HEK293 (cell line): ENCODE results near the gene KCTD2.

Source experiments
- CTCF ChIA-PET: fragments of 350-600 bp; formaldehyde crosslinking; extraction: SDS; loops from one replicate; lab custom pipeline; 2021; ENCODE audit warnings: antibody characterized with exemption; lab: Yijun Ruan, JAX
- POLR2A ChIA-PET: fragments of 300-600 bp; formaldehyde crosslinking; extraction: SDS; loops from one replicate; lab custom pipeline; 2020; ENCODE audit warnings: antibody characterized with exemption, inconsistent platforms; lab: Yijun Ruan, JAX
- H3K27ac ChIP-seq: fragments of 200-500 bp; sonication (Bioruptor generic); 2 replicates; pipeline ENCODE4 v1.5.1; 2014; ENCODE audit warnings: low read depth, low read length, control low read depth, inconsistent platforms; ENCODE audit errors: extremely low read depth
- H3K36me3 ChIP-seq, 2 experiments: fragments of 200-500 bp in 1 of 2; sonication (Bioruptor generic) in 1 of 2; 1 replicate in 1 of 2; 2 replicates in 1 of 2; pipeline ENCODE4 v1.5.1; 2014 to 2017; ENCODE audit warnings: inconsistent platforms in 2 of 2, low read length in 2 of 2; ENCODE audit not compliant: control insufficient read depth in 2 of 2, insufficient read depth in 1 of 2
- H3K4me1 ChIP-seq: fragments of 200-500 bp; sonication (Bioruptor generic); 2 replicates; pipeline ENCODE4 v1.5.1; 2014; ENCODE audit warnings: mild to moderate bottlenecking, low read length, inconsistent platforms; ENCODE audit not compliant: control insufficient read depth, insufficient read depth
- H3K4me3 ChIP-seq: 2 replicates; pipeline ENCODE4 v1.5.1; 2011; ENCODE audit warnings: low read depth, mild to moderate bottlenecking, control low read depth, low read length, moderate library complexity
- H3K9me3 ChIP-seq: fragments of 200-500 bp; sonication (Bioruptor generic); 2 replicates; pipeline ENCODE4 v1.5.1; 2014; ENCODE audit warnings: low read depth, low read length, inconsistent platforms; ENCODE audit not compliant: control insufficient read depth, insufficient read depth
- FEZF1 ChIP-seq: fragments of 450-650 bp; formaldehyde crosslinking; IDR thresholded peaks from 2 replicates; pipeline ENCODE4 v1.5.1; 2016; ENCODE audit warnings: missing biosample characterization, missing genetic modification characterization
- GLI4 ChIP-seq: fragments of 450-650 bp; formaldehyde crosslinking; IDR thresholded peaks from 2 replicates; pipeline ENCODE4 v1.5.1; 2016; ENCODE audit warnings: missing biosample characterization, missing genetic modification characterization
- IKZF3 ChIP-seq: fragments of 450-650 bp; IDR thresholded peaks from 2 replicates; pipeline ENCODE4 v1.5.0; 2018; ENCODE audit warnings: missing biosample characterization, mild to moderate bottlenecking, missing genetic modification characterization, moderate library complexity
- KLF1 ChIP-seq: fragments of 450-650 bp; formaldehyde crosslinking; IDR thresholded peaks from 2 replicates; pipeline ENCODE4 v1.5.1; 2016; ENCODE audit warnings: missing biosample characterization, missing genetic modification characterization
- MZF1 ChIP-seq: fragments of 450-650 bp; formaldehyde crosslinking; IDR thresholded peaks from 2 replicates; pipeline ENCODE4 v1.5.1; 2017; ENCODE audit warnings: missing biosample characterization, missing genetic modification characterization, borderline replicate concordance
- OSR2 ChIP-seq: fragments of 450-650 bp; formaldehyde crosslinking; IDR thresholded peaks from 2 replicates; pipeline ENCODE4 v1.5.1; 2016; ENCODE audit warnings: missing biosample characterization, missing genetic modification characterization
- SCRT1 ChIP-seq: fragments of 450-650 bp; formaldehyde crosslinking; IDR thresholded peaks from 2 replicates; pipeline ENCODE4 v1.5.1; 2016; ENCODE audit warnings: missing biosample characterization, missing genetic modification characterization, borderline replicate concordance
- ZBTB21 ChIP-seq: fragments of 450-650 bp; formaldehyde crosslinking; IDR thresholded peaks from 2 replicates; pipeline ENCODE4 v1.5.1; 2017; ENCODE audit warnings: missing biosample characterization, missing genetic modification characterization
- ZBTB48 ChIP-seq: fragments of 450-650 bp; formaldehyde crosslinking; IDR thresholded peaks from 2 replicates; pipeline ENCODE4 v1.5.1; 2016; ENCODE audit warnings: missing biosample characterization, missing genetic modification characterization
- ZBTB8A ChIP-seq: fragments of 450-650 bp; formaldehyde crosslinking; IDR thresholded peaks from 2 replicates; pipeline ENCODE4 v1.5.1; 2016; ENCODE audit warnings: missing biosample characterization, missing genetic modification characterization
- ZNF121 ChIP-seq: fragments of 450-650 bp; formaldehyde crosslinking; IDR thresholded peaks from 2 replicates; pipeline ENCODE4 v1.5.1; 2016; ENCODE audit warnings: missing biosample characterization, missing genetic modification characterization
- ZNF132 ChIP-seq: fragments of 450-650 bp; formaldehyde crosslinking; IDR thresholded peaks from 2 replicates; pipeline ENCODE4 v1.5.1; 2017; ENCODE audit warnings: missing biosample characterization, missing genetic modification characterization, borderline replicate concordance
- ZNF155 ChIP-seq: fragments of 450-650 bp; formaldehyde crosslinking; IDR thresholded peaks from 2 replicates; pipeline ENCODE4 v1.5.1; 2016; ENCODE audit warnings: missing biosample characterization, missing genetic modification characterization
- ZNF169 ChIP-seq: fragments of 450-650 bp; formaldehyde crosslinking; IDR thresholded peaks from 2 replicates; pipeline ENCODE4 v1.5.1; 2016; ENCODE audit warnings: missing biosample characterization, missing genetic modification characterization
- ZNF223 ChIP-seq: fragments of 450-650 bp; formaldehyde crosslinking; IDR thresholded peaks from 2 replicates; pipeline ENCODE4 v1.5.1; 2016; ENCODE audit warnings: missing biosample characterization, missing genetic modification characterization
- ZNF239 ChIP-seq: fragments of 450-650 bp; formaldehyde crosslinking; IDR thresholded peaks from 2 replicates; pipeline ENCODE4 v1.5.1; 2016; ENCODE audit warnings: missing biosample characterization, missing genetic modification characterization
- ZNF37A ChIP-seq: fragments of 450-650 bp; IDR thresholded peaks from 2 replicates; pipeline ENCODE4 v1.5.1; 2018; ENCODE audit warnings: missing biosample characterization, missing genetic modification characterization
- ZNF391 ChIP-seq: fragments of 450-650 bp; formaldehyde crosslinking; IDR thresholded peaks from 2 replicates; pipeline ENCODE4 v1.5.1; 2016; ENCODE audit warnings: low read depth, missing biosample characterization, missing genetic modification characterization, borderline replicate concordance
- ZNF600 ChIP-seq: fragments of 450-650 bp; formaldehyde crosslinking; IDR thresholded peaks from 2 replicates; pipeline ENCODE4 v1.5.1; 2016; ENCODE audit warnings: missing biosample characterization, missing genetic modification characterization
- ZNF654 ChIP-seq: fragments of 450-650 bp; formaldehyde crosslinking; IDR thresholded peaks from 2 replicates; pipeline ENCODE4 v1.5.1; 2016; ENCODE audit warnings: low read depth, missing biosample characterization, missing genetic modification characterization
- ZNF76 ChIP-seq: fragments of 450-650 bp; formaldehyde crosslinking; IDR thresholded peaks from 2 replicates; pipeline ENCODE4; 2016; ENCODE audit warnings: low read depth, missing biosample characterization, missing genetic modification characterization, borderline replicate concordance
- ZNF792 ChIP-seq: fragments of 450-650 bp; formaldehyde crosslinking; IDR thresholded peaks from 2 replicates; pipeline ENCODE4 v1.5.1; 2016; ENCODE audit warnings: missing biosample characterization, missing genetic modification characterization
- TF ChIP-seq, protein P1 (sequence below): fragments of 450-650 bp; formaldehyde crosslinking; IDR thresholded peaks from 2 replicates; pipeline ENCODE4 v1.5.1; 2016; ENCODE audit warnings: missing biosample characterization, missing genetic modification characterization
- TF ChIP-seq, protein P2 (sequence below): fragments of 450-650 bp; formaldehyde crosslinking; IDR thresholded peaks from 2 replicates; pipeline ENCODE4 v1.5.1; 2016; ENCODE audit warnings: missing biosample characterization, missing genetic modification characterization
- TF ChIP-seq, protein P3 (sequence below): fragments of 450-650 bp; formaldehyde crosslinking; IDR thresholded peaks from 2 replicates; pipeline ENCODE4 v1.5.1; 2016; ENCODE audit warnings: missing biosample characterization, missing genetic modification characterization
- TF ChIP-seq, protein P4 (sequence below): fragments of 450-650 bp; formaldehyde crosslinking; IDR thresholded peaks from 2 replicates; pipeline ENCODE4 v1.5.1; 2017; ENCODE audit warnings: missing biosample characterization, missing genetic modification characterization
- TF ChIP-seq, protein P5 (sequence below): fragments of 450-650 bp; formaldehyde crosslinking; IDR thresholded peaks from 2 replicates; pipeline ENCODE4 v1.5.1; 2016; ENCODE audit warnings: missing biosample characterization, missing genetic modification characterization

Gene KCTD2

DNA sequence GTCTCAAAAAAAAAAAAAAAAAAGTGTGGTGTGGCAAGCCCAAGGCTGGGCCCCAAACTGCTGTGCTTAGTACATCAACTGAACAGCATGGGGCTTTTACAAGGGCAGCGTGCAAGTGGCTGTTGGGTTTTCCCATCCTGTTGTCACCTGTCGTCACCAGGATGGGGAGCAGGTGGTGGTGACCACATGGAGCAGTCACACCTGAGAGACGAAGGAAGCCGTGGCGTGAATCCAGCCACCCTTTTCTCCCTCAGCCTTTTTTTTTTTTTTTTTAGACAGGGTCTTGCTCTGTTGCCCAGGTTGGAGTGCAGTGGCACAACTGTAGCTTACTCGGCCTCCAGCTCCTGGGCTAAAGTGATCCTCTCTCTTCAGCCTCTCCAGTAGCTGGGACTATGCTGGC lies 38.7 kb upstream of the KCTD2 start (continued):
- TF ChIP-seq, protein P1, sequence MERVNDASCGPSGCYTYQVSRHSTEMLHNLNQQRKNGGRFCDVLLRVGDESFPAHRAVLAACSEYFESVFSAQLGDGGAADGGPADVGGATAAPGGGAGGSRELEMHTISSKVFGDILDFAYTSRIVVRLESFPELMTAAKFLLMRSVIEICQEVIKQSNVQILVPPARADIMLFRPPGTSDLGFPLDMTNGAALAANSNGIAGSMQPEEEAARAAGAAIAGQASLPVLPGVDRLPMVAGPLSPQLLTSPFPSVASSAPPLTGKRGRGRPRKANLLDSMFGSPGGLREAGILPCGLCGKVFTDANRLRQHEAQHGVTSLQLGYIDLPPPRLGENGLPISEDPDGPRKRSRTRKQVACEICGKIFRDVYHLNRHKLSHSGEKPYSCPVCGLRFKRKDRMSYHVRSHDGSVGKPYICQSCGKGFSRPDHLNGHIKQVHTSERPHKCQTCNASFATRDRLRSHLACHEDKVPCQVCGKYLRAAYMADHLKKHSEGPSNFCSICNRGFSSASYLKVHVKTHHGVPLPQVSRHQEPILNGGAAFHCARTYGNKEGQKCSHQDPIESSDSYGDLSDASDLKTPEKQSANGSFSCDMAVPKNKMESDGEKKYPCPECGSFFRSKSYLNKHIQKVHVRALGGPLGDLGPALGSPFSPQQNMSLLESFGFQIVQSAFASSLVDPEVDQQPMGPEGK (tag by site-specific recombination): peak; percentile 39; the same call in 1 of the 2 replicates
- TF ChIP-seq ZNF600 (tag by site-specific recombination) (no peak), ZNF121 (peak; percentile 99), ZBTB8A (tag by site-specific recombination) (peak; percentile 33), SCRT1 (tag by site-specific recombination) (peak; percentile 87), FEZF1 (tag by site-specific recombination) (peak; percentile 75)
- TF ChIP-seq, protein P2, sequence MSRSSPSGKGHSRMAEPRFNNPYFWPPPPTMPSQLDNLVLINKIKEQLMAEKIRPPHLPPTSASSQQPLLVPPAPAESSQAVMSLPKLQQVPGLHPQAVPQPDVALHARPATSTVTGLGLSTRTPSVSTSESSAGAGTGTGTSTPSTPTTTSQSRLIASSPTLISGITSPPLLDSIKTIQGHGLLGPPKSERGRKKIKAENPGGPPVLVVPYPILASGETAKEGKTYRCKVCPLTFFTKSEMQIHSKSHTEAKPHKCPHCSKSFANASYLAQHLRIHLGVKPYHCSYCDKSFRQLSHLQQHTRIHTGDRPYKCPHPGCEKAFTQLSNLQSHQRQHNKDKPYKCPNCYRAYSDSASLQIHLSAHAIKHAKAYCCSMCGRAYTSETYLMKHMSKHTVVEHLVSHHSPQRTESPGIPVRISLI (tag by site-specific recombination): peak; percentile 83
- TF ChIP-seq, protein P3, sequence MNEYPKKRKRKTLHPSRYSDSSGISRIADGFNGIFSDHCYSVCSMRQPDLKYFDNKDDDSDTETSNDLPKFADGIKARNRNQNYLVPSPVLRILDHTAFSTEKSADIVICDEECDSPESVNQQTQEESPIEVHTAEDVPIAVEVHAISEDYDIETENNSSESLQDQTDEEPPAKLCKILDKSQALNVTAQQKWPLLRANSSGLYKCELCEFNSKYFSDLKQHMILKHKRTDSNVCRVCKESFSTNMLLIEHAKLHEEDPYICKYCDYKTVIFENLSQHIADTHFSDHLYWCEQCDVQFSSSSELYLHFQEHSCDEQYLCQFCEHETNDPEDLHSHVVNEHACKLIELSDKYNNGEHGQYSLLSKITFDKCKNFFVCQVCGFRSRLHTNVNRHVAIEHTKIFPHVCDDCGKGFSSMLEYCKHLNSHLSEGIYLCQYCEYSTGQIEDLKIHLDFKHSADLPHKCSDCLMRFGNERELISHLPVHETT (tag by site-specific recombination): no peak

DNA sequence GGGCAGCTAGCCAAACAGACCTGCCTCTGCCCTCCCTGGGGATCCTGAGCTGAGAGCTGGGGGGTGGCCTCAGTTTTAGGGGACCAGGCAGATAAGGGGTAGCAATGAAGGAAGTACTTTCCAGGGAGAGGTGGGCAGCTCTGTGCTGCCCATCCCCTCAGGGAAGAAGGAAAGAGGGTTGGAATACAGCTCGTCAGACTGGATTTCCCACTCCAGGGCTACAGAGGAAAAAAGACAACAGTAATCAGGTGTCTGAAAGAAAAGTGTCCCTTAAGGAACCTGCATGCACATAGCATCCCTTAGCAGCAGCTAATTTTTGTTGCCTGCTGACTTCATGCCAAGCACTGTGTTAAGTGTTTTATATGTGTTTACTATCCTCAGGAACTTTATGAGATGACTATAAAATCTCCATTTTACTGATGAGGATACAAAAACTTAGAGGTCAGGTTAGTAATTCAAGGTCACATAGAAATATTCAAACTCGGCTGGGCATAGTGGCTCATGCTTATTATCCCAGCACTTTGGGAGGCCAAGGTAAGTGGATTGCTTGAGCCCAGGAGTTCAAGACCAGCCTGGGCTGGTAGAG lies 37.8 kb upstream of the KCTD2 start:
- peaks cover 26% of the 10 kb centered on the region for H3K4me1 ChIP-seq
- H3K9me3 ChIP-seq: no peaks in the 10 kb centered on the region
- POLR2A ChIA-PET: interaction anchor here (0.6 to 1.6 kb wide), 4 partner anchors 19 to 23 kb away, joined by 3 to 9 read pairs (median 4); partner anchors contain the start of gene CDR2L
- H3K36me3 ChIP-seq: peaks cover 0 to 7% of the 10 kb centered on the region in 2 experiments; a peak in 1 of 3 replicates
- CTCF ChIA-PET: interaction anchor here (0.6 to 4.3 kb wide), 8 partner anchors 16 to 624 kb away, joined by 3 to 62 read pairs (median 3); partner anchors contain the start of genes ARMC7 and SMIM5
- H3K4me3 ChIP-seq: no peak overlapping the region
- H3K27ac ChIP-seq: peak overlapping the region; percentile 41; the same call in 1 of the 2 replicates
- TF ChIP-seq ZNF169 (tag by site-specific recombination): no peak
- peak; percentile 82 for TF ChIP-seq OSR2 (tag by site-specific recombination)
- TF ChIP-seq ZNF132 (tag by site-specific recombination): no peak
- TF ChIP-seq, protein P4, sequence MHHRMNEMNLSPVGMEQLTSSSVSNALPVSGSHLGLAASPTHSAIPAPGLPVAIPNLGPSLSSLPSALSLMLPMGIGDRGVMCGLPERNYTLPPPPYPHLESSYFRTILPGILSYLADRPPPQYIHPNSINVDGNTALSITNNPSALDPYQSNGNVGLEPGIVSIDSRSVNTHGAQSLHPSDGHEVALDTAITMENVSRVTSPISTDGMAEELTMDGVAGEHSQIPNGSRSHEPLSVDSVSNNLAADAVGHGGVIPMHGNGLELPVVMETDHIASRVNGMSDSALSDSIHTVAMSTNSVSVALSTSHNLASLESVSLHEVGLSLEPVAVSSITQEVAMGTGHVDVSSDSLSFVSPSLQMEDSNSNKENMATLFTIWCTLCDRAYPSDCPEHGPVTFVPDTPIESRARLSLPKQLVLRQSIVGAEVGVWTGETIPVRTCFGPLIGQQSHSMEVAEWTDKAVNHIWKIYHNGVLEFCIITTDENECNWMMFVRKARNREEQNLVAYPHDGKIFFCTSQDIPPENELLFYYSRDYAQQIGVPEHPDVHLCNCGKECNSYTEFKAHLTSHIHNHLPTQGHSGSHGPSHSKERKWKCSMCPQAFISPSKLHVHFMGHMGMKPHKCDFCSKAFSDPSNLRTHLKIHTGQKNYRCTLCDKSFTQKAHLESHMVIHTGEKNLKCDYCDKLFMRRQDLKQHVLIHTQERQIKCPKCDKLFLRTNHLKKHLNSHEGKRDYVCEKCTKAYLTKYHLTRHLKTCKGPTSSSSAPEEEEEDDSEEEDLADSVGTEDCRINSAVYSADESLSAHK (tag by site-specific recombination): peak; percentile 59; the same call in 1 of the 2 replicates
- no peak for TF ChIP-seq ZNF37A
- TF ChIP-seq KLF1 (tag by site-specific recombination): no peak
- TF ChIP-seq MZF1 (tag by site-specific recombination): 0 out of 2 replicates have a peak, but pooled peaks have one; percentile 13
- TF ChIP-seq GLI4: no peak
- TF ChIP-seq, protein P5, sequence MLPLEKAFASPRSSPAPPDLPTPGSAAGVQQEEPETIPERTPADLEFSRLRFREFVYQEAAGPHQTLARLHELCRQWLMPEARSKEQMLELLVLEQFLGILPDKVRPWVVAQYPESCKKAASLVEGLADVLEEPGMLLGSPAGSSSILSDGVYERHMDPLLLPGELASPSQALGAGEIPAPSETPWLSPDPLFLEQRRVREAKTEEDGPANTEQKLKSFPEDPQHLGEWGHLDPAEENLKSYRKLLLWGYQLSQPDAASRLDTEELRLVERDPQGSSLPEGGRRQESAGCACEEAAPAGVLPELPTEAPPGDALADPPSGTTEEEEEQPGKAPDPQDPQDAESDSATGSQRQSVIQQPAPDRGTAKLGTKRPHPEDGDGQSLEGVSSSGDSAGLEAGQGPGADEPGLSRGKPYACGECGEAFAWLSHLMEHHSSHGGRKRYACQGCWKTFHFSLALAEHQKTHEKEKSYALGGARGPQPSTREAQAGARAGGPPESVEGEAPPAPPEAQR (tag by site-specific recombination): no peak
- TF ChIP-seq IKZF3 (tag by site-specific recombination): peak; percentile 57; the same call in 1 of the 2 replicates
- peak; percentile 85 for TF ChIP-seq ZBTB48 (tag by site-specific recombination)
- TF ChIP-seq ZNF391 (tag by site-specific recombination): no peak
- no peak for TF ChIP-seq ZNF239
- TF ChIP-seq ZNF76: no peak
- TF ChIP-seq ZNF654 (tag by site-specific recombination): no peak
- TF ChIP-seq ZNF223 (tag by site-specific recombination): no peak
- TF ChIP-seq ZNF792 (tag by site-specific recombination): no peak
- TF ChIP-seq ZBTB21 (tag by site-specific recombination): no peak
- TF ChIP-seq ZNF155 (tag by site-specific recombination): no peak
